ENCODE results near the gene GPR146. TPM values are rescaled to one million over a fixed set of nuclear protein-coding genes. Genes with fewer than 3 reads are reported as not detected.

Gene GPR146
- total RNA-seq, 2 experiments from 2014 or later = 2.1 to 4.1 TPM

DNA sequence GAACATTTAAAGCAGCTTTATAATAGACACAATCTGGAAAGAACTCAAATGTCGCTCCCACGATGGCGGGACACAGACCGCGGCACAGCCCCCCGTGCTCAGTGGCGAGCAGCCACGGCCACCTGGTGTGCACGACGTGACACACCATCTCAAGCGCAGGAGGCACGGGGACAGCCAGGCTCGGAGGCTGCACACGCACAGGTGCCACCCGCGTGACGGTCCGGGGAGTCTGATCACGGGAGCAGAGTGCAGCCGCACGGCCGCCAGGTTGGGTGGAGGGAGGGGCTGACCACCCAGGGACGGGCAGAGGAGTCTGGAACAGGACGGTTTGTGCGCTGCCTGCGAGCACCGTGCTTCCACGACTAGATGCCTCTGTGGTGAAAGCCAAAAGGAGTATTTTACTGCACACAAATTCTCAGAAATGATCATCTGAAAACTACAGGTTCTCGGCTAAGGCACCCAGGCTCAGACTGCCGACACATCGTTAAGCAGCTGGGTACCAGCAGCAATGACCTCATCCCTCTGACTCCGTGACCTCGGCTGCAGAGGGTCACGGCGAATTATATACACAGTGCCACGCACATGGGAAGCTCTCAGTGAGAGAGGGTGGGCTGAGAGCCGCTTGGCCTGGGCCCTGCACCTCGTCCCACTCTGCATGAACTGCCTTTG lies 36.0 kb downstream of the GPR146 start:
- H3K4me3 Mint-ChIP-seq = no peak overlapping the region
- ATAC-seq (ENCODE audit: low read depth) (no peak), DNase-seq (no peak)
- H3K9me3 Mint-ChIP-seq = no peaks in the 10 kb centered on the region
- POLR2A ChIA-PET = no interaction called here
- no peaks in the 10 kb centered on the region for H3K27me3 Mint-ChIP-seq
- no peaks in the 10 kb centered on the region for H3K4me1 Mint-ChIP-seq
- no peak overlapping the region for H3K27ac Mint-ChIP-seq
- no peaks in the 10 kb centered on the region for H3K36me3 Mint-ChIP-seq

DNA sequence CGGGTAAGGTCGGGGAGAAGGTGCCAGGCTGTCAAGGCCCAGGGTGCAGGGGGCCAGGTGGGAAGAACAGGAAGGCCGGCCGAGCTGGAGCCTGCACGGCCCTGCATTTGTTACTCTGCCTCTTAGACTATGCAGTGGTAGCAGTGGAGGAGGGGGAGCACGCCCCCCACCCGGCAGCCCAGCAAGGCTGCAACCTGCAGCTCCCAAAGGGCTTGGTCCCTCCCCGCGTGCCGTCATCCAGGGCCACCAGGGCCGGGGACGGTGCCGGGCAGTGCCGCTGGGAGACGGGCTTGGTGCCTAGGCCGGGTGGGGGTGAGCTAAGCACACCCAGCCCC lies 36.5 kb downstream of the GPR146 start:
- Mint-ChIP-seq H3K27me3 (no peaks in the 10 kb centered on the region), H3K4me1 (no peaks in the 10 kb centered on the region), H3K4me3 (no peak overlapping the region), H3K27ac (no peak overlapping the region), H3K36me3 (no peaks in the 10 kb centered on the region), H3K9me3 (no peaks in the 10 kb centered on the region)
- ATAC-seq (ENCODE audit: low read depth) (no peak), DNase-seq (no peak)
- POLR2A ChIA-PET = no interaction called here

DNA sequence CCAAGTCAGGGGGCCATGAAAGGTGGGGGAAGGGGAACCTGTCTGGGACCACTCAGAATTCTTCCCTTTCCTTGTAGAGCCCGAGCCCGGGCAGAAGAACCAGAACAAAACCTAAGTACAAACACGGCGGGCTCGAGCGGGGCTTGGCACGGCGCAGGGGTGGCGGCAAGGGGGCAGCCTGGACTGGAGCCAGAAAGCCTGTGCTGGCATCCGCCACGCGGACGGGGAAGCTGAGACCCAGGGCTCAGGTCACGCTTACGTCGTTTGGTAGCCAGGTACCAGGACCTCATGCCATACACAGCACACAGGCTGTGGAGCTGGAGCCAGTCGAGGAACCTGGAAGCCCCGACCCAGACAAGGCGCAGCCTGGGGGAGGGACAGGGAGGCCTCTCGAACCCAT lies 37.0 kb downstream of the GPR146 start:
- Mint-ChIP-seq H3K36me3 (no peaks in the 10 kb centered on the region), H3K4me1 (no peaks in the 10 kb centered on the region), H3K9me3 (no peaks in the 10 kb centered on the region), H3K4me3 (no peak overlapping the region), H3K27ac (no peak overlapping the region), H3K27me3 (no peaks in the 10 kb centered on the region)
- ATAC-seq (ENCODE audit: low read depth) (no peak), DNase-seq (no peak)
- POLR2A ChIA-PET = no interaction called here

DNA sequence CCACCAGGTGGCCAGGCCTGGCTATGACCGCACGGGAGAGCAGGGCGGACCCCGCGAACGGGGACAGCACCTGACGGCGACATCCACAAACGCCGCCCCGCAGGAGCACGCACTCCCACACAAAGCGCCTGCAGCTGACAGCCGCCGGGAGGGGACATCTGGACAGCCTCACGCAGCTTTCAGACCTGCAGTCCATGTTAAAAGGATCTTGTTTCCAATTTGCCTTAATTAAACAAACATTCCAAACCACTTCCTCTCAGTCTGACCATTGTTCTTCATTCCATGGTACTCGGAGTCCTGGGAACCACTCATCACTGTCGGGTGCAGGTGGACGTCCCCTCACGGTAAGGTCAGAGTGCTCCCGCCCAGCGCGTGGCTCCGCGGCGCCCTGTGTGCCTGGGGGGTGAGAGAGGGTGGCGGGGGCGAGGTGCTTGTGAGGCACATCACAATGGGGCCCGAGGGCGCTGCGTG lies 37.6 kb downstream of the GPR146 start:
- POLR2A ChIA-PET = no interaction called here
- H3K4me3 Mint-ChIP-seq = no peak overlapping the region

DNA sequence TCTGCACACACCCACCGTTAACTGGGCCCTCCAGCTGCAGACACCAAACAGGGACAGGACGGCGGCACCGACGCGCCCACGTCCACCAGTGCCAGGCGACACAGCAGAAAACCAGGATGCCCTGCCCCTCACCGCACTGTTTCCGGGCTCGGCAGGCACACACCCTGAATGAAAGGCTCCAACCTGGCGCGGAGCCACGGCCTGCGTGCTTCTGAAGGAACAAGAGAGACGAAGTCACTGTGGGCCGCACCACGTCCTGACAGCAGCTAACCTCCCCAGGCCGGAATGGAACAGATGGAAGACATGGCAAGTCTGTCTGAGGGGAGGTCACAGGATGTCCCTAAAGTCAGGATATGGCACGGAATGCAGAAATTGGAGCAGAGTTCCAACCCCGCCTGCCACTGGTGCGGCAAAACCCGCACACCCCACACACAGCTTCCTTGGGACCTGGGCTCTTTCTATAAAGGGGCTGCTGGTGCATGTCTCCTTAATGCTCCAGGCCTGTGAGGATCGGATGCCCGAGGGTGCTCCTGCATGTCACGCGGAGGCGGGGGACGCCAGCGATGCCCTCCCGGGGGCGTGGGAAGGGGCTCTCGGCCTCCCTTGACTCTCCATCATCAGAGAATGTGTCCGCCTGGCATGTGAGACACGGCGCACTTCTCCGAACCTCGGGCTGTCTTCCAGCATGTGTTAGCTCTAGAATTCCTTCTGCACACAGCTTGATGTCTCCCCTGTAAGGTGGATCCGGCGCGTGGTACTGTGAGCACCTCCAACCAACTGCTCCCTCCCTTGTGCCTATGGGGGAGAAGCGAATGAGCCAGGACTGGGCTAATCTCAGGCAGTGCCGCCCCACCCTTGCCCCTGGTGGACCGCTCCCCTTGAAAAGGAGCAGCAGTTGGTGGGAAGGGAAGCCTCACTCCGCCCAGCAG lies 39.6 kb downstream of the GPR146 start:
- Mint-ChIP-seq H3K27ac (no peak overlapping the region), H3K4me3 (no peak overlapping the region), H3K36me3 (no peaks in the 10 kb centered on the region), H3K9me3 (no peaks in the 10 kb centered on the region), H3K27me3 (no peaks in the 10 kb centered on the region), H3K4me1 (peaks cover 5% of the 10 kb centered on the region)
- ATAC-seq (ENCODE audit: low read depth) (no peak), DNase-seq (no peak)
- POLR2A ChIA-PET = no interaction called here

More for the DNA sequence above, 37.6 kb downstream of the GPR146 start:
- ATAC-seq (ENCODE audit: low read depth) (no peak), DNase-seq (no peak)
- no peaks in the 10 kb centered on the region for H3K27me3 Mint-ChIP-seq
- H3K4me1 Mint-ChIP-seq = peaks cover under 1% of the 10 kb centered on the region
- H3K36me3 Mint-ChIP-seq = no peaks in the 10 kb centered on the region
- H3K27ac Mint-ChIP-seq = no peak overlapping the region
- no peaks in the 10 kb centered on the region for H3K9me3 Mint-ChIP-seq

DNA sequence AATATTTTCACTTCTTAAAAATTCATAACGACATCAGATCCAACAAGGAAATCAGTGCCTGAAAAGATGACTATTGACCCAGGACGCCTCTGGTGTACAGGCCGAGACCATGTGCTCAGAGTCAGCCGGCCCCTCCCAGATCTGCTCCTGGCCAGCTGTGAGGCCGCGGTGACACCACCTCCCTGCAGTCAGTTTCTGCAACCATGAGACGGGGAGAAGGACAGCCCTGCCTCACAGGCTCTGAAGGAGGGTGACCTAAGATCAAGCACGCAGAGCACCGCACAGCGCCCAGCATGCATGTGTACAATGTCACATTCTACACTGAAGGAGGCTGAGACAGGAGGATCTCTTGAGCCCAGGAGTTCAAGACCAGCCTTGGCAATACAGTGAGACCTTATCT lies 40.9 kb downstream of the GPR146 start:
- no peak overlapping the region for H3K27ac Mint-ChIP-seq
- peaks cover 5% of the 10 kb centered on the region for H3K4me1 Mint-ChIP-seq
- POLR2A ChIA-PET = interaction anchor here (0.7 kb wide), 1 partner anchor 268 kb away, joined by 3 read pairs; no protein-coding TSS in a partner anchor
- ATAC-seq (ENCODE audit: low read depth) = no peak
- H3K4me3 Mint-ChIP-seq = no peak overlapping the region
- H3K27me3 Mint-ChIP-seq = no peaks in the 10 kb centered on the region
- no peak for DNase-seq
- no peaks in the 10 kb centered on the region for H3K36me3 Mint-ChIP-seq
- H3K9me3 Mint-ChIP-seq = no peaks in the 10 kb centered on the region

DNA sequence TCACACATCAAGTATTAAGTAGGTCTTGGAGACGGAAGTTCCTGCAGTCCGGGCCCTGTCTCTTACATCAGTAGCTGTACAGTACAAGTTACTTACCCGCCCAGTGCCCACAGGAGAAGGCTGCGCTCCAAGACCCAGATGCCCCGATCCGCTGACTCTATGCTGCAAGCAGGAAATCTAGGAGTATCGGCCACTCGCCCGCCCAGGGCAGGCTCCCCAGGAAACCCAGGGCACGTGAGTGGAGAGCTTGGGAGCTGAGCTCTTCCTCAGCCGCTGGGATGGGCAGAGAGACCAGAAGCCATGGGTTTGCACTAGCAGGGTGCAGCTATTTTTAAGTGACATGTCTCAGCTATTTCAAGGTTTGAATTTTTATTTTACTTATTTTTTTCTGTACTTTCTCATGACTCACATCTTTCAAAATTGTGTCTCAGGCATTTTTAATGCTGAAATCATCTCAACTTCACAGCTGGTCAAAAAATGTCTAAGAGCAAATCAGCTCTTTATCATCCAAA lies 41.6 kb downstream of the GPR146 start:
- Mint-ChIP-seq H3K27me3 (no peaks in the 10 kb centered on the region), H3K9me3 (no peaks in the 10 kb centered on the region), H3K4me3 (no peak overlapping the region), H3K36me3 (no peaks in the 10 kb centered on the region), H3K27ac (no peak overlapping the region), H3K4me1 (peaks cover 5% of the 10 kb centered on the region)
- POLR2A ChIA-PET = interaction anchor here (0.7 to 0.9 kb wide), 2 partner anchors 19 to 268 kb away, joined by 3 read pairs; no protein-coding TSS in a partner anchor
- ATAC-seq (ENCODE audit: low read depth) (no peak), DNase-seq (no peak)

DNA sequence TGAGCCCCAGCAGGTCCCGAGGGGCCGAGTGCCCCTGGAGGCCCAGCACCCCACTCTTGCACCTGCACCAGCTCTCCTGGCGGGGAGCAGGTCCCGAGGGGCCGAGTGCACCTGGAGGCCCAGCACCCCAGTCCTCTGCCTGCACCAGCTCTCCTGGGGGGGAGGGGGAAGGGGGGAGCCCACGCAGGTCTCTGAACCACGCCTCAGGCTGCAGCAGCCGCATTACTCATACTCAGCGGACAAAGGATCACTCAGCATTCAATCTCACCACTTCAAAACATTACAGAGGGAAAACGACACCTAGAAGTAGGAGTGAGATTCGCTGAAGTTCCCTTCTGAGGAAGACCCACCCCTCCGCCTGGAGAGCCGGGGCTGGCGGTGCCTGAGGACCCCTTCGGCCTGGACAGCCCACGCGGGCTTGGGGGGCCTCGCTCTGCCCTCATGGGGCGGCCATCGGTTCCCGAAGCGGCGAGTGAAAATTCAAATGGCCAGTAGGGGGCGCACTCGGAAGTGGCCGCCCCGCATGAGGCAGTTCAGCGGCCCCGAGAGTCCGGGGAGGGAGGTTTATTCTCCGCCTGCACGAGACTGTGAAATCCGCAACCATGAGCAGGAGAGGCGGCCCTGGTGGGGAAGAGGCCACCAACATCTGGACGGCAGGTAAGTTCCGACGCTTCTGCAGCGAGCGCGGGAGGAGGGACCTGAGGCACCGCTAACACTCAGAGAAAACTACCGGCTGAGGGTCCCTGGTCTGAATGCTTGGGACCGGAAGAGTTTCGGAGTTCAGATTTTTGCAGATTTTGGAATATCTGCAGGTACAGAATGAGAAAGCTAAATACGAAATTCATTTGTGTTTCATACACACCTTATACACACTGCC lies 42.5 kb downstream of the GPR146 start:
- Mint-ChIP-seq H3K9me3 (no peaks in the 10 kb centered on the region), H3K27ac (peak overlapping the region; percentile 45), H3K36me3 (no peaks in the 10 kb centered on the region), H3K4me3 (peak overlapping the region; percentile 74), H3K27me3 (no peaks in the 10 kb centered on the region), H3K4me1 (peaks cover 5% of the 10 kb centered on the region)
- ATAC-seq (ENCODE audit: low read depth) (peak; percentile 92), DNase-seq (peak; percentile 88)
- POLR2A ChIA-PET = interaction anchor here (0.9 kb wide), 1 partner anchor 18 kb away, joined by 3 read pairs; no protein-coding TSS in a partner anchor

DNA sequence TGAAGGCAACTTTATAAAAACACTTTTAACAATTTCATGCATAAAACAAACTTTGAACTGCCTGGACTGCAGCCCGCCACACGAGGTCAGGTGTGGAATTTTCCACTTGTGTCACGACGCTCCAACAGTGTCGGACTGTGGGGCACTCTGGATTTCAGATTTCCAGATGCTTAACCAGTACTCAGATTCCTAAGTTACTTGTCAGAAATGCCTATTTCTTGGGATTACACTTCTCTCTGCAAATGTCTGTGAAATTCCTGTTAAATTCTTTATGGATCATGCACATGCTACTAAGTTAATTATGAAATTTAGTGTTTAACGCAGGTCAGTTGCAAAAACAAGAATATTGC lies 43.1 kb downstream of the GPR146 start:
- no peaks in the 10 kb centered on the region for H3K36me3 Mint-ChIP-seq
- H3K4me3 Mint-ChIP-seq = peak overlapping the region; percentile 74
- no peaks in the 10 kb centered on the region for H3K9me3 Mint-ChIP-seq
- H3K4me1 Mint-ChIP-seq = peaks cover 5% of the 10 kb centered on the region
- DNase-seq (no peak), ATAC-seq (ENCODE audit: low read depth) (no peak)
- POLR2A ChIA-PET = no interaction called here
- no peak overlapping the region for H3K27ac Mint-ChIP-seq
- H3K27me3 Mint-ChIP-seq = no peaks in the 10 kb centered on the region

DNA sequence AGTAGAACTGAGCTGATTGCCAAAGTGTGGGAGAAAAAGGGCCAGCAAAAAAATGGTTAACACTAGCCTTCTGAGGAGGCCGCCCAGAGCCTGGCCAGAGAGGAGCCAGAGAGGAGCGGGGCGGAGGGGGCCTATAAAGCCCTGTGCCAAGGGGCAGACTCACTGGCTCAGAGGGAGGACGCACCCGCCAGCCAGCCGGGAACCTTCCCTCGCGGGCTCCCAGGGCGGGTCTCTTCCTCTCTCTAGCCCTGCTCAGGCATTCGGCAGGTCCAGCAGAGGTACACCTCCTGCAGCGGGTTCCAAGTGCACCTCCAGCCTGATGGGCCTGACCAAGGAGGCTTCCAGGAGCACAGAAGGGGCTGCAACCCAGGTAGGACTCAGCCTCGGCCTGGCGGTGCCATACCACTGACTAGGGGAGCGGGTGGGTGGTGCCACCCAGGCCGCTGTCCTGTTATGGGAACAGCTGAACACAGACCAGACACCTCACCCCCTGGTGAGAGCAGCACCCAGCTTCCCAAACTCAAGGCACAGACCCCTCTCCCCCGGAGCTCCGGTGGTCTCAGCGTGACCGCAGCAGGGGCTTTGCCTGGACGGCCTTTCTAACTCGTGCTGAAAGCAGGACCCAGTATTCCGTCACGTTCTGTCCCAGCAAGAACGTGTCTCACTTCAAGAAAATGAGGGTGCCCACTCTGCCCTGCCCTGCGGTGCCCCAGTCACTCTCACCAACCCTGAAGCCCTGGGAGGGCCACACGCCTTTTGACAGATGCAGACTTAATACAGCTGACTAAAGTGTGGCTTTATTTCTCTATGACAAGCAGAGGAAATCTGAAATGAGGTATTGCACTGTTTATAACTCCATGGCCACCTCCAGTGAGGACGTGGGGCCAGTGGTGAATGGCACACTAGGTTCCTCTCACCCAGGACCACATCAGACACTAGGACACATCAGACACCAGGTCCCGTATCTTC lies 43.9 kb downstream of the GPR146 start, which contains the start of gene GPER1:
Gene GPER1, plus strand, starts transcription at position 162 of the 969 bp plus-strand sequence. CDS start 3,616 bp downstream, outside the sequence.
- no peaks in the 10 kb centered on the region for H3K9me3 Mint-ChIP-seq
- H3K4me3 Mint-ChIP-seq = peak within 1 kb of the TSS; percentile 74

DNA sequence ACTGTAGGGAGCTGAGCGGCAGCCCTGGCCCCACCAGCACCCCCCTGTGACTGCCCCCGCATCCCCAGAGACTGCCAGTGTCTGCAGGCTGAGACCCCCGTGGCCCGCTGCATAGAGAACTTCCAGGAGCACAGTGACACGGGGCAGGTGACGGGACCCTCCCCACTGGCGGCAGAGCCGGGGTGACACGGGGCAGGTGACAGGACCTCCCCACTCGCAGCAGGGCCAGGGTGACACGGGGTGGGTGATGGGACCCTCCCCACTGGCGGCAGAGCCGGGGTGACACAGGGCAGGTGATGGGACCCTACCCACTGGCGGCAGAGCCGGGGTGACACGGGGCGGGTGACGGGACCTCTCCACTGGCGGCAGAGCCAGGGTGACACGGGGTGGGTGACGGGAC lies 45.9 kb downstream of the GPR146 start:
- no peaks in the 10 kb centered on the region for H3K9me3 Mint-ChIP-seq
- no peaks in the 10 kb centered on the region for H3K27me3 Mint-ChIP-seq
- DNase-seq (no peak), ATAC-seq (ENCODE audit: low read depth) (no peak)
- H3K4me3 Mint-ChIP-seq = no peak overlapping the region
- POLR2A ChIA-PET = no interaction called here
- no peak overlapping the region for H3K27ac Mint-ChIP-seq
- H3K4me1 Mint-ChIP-seq = peaks cover 8% of the 10 kb centered on the region
- H3K36me3 Mint-ChIP-seq = no peaks in the 10 kb centered on the region

More for the DNA sequence above, 43.9 kb downstream of the GPR146 start, which contains the start of gene GPER1:
- Mint-ChIP-seq H3K27me3 (no peaks in the 10 kb centered on the region), H3K27ac (no peak within 1 kb of the TSS), H3K4me1 (peaks cover 5% of the 10 kb centered on the region), H3K36me3 (no peaks in the 10 kb centered on the region)
- POLR2A ChIA-PET = no interaction called here
- no peak for DNase-seq
- ATAC-seq (ENCODE audit: low read depth) = no peak
